H1 (cell line): ENCODE measurements around the gene VAV2. TPM values are rescaled to one million over a fixed set of nuclear protein-coding genes. Genes with fewer than 3 reads are reported as not detected.

Source experiments
- POU5F1 ChIP-seq: IDR thresholded peaks from 2 replicates; pipeline ENCODE4 v1.6.1; 2011; ENCODE audit warnings: low read depth, mild to moderate bottlenecking, low read length, moderate library complexity
- RAD21 ChIP-seq, 2 experiments: IDR thresholded peaks in 1 of 2; conservative IDR thresholded peaks in 1 of 2; 2 replicates each; pipeline ENCODE4 v1.6.1; 2011; ENCODE audit warnings: low read depth in 2 of 2, low read length in 2 of 2, improper control_type of control experiment in 1 of 2, inconsistent platforms in 1 of 2, mild to moderate bottlenecking in 1 of 2, moderate library complexity in 1 of 2
- RBBP5 ChIP-seq: IDR thresholded peaks from 2 replicates; pipeline ENCODE4 v1.7.1; 2012; ENCODE audit warnings: low read depth, mild to moderate bottlenecking, inconsistent platforms, low read length, moderate library complexity, borderline replicate concordance
- SAP30 ChIP-seq: fragments of 300-600 bp; sonication (generic); IDR thresholded peaks from 2 replicates; pipeline ENCODE4 v1.7.1; 2012; ENCODE audit warnings: low read length, moderate library complexity, mild to moderate bottlenecking, inconsistent platforms; ENCODE audit not compliant: insufficient read depth, insufficient replicate concordance
- polyA plus RNA-seq, 7 experiments: library from polyadenylated mRNA; depleted of rRNA in 3 of 7; stranded (reverse) in 5 of 7; unstranded in 2 of 7; fragments of >200 nt in 5 of 7; fragments of 200-250 nt in 2 of 7; gene quantifications; 1 replicate in 5 of 7; 2 replicates in 1 of 7; 4 replicates in 1 of 7; pipeline versions ENCODE4 v1.2.1 to v1.2.3, GENCODE V29; 2011 to 2013; ENCODE audit warnings: missing spikeins in 2 of 7, mixed read lengths in 2 of 7
- total RNA-seq: library from RNA; stranded (reverse); fragmentation: NEBNext Ultra II Directional; extraction: Animal tissue kit (Norgen Biotek cat#: 25700); gene quantifications from 2 replicates; pipeline ENCODE4 v1.2.1, GENCODE V29; 2021
- TF ChIP-seq, protein P1 (sequence below): fragments of 300-600 bp; sonication (generic); IDR thresholded peaks from 2 replicates; pipeline ENCODE4 v1.7.1; 2012; ENCODE audit warnings: low read length, moderate library complexity, mild to moderate bottlenecking, inconsistent platforms; ENCODE audit not compliant: insufficient replicate concordance

Gene VAV2
- total and polyA plus RNA-seq, 2 of the 8 experiments (the other 6 are each of a cell fraction or from before 2014, with no cell fraction given): 13.6 to 37.6 TPM

DNA sequence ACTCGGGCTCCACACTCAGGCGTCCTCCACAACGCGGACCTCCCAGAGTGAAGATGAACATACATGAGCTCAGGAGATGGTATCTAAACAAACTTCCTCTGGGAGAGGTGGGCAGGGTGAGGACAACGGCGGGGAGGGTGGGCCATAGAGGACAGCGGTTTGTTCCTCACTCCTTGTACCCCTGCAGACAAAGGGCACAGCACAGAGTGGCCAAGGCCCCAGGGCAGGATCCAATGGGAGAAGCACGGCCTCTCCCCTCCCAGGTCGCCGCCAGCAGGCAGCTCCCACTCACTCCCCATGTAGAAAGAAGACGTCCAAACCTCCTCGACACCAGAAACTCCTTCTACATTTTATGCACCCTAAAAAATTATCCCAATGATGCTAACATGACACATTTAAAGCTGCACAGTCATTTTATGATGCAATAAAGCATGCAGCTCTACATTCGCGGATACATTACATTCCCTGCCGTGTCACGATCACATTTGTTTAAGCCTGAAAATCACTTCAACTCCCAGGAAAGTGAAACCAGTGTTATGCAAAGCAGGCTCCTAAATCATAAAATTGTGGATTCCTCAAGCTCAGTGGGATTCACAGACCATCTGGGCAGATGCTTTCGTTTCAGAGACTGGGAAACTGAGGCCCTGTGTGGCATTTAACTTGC lies 166.4 kb downstream of the VAV2 start (continued):
- TF ChIP-seq, protein P1, sequence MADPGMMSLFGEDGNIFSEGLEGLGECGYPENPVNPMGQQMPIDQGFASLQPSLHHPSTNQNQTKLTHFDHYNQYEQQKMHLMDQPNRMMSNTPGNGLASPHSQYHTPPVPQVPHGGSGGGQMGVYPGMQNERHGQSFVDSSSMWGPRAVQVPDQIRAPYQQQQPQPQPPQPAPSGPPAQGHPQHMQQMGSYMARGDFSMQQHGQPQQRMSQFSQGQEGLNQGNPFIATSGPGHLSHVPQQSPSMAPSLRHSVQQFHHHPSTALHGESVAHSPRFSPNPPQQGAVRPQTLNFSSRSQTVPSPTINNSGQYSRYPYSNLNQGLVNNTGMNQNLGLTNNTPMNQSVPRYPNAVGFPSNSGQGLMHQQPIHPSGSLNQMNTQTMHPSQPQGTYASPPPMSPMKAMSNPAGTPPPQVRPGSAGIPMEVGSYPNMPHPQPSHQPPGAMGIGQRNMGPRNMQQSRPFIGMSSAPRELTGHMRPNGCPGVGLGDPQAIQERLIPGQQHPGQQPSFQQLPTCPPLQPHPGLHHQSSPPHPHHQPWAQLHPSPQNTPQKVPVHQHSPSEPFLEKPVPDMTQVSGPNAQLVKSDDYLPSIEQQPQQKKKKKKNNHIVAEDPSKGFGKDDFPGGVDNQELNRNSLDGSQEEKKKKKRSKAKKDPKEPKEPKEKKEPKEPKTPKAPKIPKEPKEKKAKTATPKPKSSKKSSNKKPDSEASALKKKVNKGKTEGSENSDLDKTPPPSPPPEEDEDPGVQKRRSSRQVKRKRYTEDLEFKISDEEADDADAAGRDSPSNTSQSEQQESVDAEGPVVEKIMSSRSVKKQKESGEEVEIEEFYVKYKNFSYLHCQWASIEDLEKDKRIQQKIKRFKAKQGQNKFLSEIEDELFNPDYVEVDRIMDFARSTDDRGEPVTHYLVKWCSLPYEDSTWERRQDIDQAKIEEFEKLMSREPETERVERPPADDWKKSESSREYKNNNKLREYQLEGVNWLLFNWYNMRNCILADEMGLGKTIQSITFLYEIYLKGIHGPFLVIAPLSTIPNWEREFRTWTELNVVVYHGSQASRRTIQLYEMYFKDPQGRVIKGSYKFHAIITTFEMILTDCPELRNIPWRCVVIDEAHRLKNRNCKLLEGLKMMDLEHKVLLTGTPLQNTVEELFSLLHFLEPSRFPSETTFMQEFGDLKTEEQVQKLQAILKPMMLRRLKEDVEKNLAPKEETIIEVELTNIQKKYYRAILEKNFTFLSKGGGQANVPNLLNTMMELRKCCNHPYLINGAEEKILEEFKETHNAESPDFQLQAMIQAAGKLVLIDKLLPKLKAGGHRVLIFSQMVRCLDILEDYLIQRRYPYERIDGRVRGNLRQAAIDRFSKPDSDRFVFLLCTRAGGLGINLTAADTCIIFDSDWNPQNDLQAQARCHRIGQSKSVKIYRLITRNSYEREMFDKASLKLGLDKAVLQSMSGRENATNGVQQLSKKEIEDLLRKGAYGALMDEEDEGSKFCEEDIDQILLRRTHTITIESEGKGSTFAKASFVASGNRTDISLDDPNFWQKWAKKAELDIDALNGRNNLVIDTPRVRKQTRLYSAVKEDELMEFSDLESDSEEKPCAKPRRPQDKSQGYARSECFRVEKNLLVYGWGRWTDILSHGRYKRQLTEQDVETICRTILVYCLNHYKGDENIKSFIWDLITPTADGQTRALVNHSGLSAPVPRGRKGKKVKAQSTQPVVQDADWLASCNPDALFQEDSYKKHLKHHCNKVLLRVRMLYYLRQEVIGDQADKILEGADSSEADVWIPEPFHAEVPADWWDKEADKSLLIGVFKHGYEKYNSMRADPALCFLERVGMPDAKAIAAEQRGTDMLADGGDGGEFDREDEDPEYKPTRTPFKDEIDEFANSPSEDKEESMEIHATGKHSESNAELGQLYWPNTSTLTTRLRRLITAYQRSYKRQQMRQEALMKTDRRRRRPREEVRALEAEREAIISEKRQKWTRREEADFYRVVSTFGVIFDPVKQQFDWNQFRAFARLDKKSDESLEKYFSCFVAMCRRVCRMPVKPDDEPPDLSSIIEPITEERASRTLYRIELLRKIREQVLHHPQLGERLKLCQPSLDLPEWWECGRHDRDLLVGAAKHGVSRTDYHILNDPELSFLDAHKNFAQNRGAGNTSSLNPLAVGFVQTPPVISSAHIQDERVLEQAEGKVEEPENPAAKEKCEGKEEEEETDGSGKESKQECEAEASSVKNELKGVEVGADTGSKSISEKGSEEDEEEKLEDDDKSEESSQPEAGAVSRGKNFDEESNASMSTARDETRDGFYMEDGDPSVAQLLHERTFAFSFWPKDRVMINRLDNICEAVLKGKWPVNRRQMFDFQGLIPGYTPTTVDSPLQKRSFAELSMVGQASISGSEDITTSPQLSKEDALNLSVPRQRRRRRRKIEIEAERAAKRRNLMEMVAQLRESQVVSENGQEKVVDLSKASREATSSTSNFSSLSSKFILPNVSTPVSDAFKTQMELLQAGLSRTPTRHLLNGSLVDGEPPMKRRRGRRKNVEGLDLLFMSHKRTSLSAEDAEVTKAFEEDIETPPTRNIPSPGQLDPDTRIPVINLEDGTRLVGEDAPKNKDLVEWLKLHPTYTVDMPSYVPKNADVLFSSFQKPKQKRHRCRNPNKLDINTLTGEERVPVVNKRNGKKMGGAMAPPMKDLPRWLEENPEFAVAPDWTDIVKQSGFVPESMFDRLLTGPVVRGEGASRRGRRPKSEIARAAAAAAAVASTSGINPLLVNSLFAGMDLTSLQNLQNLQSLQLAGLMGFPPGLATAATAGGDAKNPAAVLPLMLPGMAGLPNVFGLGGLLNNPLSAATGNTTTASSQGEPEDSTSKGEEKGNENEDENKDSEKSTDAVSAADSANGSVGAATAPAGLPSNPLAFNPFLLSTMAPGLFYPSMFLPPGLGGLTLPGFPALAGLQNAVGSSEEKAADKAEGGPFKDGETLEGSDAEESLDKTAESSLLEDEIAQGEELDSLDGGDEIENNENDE: no peak
- TF ChIP-seq RAD21 (IDR thresholded peaks at IDR 0.05 in 1 of 2, conservative IDR thresholded peaks at IDR 0.05 in 1 of 2; ENCODE audit: low read depth in 2 of 2, low read length in 2 of 2) (no peak), SAP30 (no peak), POU5F1 (no peak), RBBP5 (no peak)
